GM12801 (cell line): ENCODE results near the gene PCDH1.

Experiments
- TF ChIP-seq, protein P1 (sequence below): IDR thresholded peaks from one replicate; pipeline ENCODE4 v1.5.1; 2011; ENCODE audit warnings: control low read depth; ENCODE audit not compliant: insufficient read length; ENCODE audit errors: extremely low read depth

PCDH1 gene

DNA sequence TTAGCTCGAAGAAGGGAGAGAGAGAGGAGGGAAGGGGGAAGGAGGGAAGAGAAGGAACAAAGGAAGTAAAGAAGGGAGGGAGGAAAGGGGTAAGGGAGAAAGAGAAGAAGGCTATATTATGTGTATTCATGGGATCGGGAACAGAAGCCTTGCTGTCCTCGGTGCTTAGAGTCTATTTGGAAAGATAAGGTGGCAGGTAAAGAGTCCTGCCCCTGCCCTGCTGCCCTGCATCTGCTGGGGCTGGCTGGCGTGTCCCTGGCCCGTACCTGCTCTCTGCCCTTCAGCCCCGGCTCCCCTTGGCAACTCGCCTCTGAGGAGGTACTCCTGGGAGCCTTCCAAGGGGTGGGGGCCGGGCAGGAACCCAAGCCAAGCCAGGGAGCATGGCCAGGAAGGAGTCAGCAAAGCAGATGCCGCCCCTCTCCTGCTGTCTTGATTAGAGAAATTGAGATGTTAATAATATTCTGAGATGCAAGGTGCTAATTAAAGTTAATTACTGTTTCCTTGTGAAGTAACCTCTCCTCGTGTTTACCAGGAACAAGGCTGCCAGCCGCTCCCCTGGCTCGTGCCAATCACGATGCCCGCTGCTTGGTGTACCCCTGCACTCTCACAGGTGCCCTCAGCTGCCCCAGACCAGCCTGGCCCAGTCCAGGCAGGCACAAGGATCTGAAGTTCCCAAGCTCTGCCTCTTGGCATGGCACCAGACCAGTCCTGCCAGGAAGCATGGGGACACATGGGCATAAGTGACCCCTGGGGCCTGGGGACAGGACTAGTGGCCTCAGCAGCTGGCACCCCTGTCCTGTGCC lies 36.6 kb downstream of the PCDH1 start:
- TF ChIP-seq, protein P1, sequence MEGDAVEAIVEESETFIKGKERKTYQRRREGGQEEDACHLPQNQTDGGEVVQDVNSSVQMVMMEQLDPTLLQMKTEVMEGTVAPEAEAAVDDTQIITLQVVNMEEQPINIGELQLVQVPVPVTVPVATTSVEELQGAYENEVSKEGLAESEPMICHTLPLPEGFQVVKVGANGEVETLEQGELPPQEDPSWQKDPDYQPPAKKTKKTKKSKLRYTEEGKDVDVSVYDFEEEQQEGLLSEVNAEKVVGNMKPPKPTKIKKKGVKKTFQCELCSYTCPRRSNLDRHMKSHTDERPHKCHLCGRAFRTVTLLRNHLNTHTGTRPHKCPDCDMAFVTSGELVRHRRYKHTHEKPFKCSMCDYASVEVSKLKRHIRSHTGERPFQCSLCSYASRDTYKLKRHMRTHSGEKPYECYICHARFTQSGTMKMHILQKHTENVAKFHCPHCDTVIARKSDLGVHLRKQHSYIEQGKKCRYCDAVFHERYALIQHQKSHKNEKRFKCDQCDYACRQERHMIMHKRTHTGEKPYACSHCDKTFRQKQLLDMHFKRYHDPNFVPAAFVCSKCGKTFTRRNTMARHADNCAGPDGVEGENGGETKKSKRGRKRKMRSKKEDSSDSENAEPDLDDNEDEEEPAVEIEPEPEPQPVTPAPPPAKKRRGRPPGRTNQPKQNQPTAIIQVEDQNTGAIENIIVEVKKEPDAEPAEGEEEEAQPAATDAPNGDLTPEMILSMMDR, result no peak

DNA sequence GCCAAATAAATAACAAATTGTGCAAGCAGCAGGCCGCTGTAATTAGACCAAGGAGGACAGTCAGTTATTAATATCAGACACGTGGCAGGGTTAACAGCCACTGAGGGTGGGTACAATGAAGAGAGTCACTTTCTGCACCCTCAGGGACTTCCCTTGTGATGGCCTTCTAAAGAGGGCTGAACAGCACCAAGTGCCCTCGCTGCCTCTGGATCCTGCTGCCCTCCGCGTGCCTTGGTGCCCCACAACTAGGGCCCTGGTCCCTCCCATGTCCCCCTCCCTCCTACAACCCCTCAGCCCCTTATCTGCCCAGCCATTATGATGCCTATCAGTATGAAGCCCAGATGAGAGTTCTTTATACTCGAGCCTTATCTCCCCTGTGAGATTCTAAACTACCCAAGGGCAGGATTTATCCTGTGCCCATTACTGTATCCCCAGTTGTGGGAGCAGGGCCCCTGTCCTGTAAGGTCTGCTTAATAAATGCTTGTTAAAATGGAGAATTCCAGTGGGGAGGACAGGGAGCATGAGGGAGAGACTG lies 37.3 kb downstream of the PCDH1 start:
- TF ChIP-seq, protein P1, result no peak

DNA sequence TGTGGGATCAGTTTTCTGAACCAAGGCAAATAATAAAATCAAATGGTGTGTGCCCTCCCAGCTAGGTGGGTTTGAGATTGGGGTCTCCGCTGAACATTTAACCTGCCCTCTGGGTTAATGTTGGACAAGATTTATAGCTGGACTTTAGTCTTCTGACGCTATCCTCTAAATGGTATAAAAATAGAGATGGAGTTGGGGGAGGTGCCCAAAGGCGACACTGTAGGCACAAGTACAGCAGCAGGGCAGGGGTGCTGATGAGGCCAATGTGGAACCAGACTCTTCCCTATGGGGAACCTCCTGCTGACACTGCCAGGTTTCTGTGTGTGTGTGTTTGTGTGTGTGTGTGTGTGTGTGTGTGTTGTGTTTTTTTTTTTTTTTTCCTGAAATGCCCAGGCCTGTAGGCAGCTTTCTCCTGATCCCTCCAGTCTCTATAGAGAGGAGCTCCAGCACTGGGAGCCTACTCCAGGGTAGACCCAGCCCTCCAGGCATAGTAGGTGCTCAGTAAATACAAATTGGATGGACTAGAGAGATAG lies 37.9 kb downstream of the PCDH1 start:
- TF ChIP-seq, protein P1, result no peak

DNA sequence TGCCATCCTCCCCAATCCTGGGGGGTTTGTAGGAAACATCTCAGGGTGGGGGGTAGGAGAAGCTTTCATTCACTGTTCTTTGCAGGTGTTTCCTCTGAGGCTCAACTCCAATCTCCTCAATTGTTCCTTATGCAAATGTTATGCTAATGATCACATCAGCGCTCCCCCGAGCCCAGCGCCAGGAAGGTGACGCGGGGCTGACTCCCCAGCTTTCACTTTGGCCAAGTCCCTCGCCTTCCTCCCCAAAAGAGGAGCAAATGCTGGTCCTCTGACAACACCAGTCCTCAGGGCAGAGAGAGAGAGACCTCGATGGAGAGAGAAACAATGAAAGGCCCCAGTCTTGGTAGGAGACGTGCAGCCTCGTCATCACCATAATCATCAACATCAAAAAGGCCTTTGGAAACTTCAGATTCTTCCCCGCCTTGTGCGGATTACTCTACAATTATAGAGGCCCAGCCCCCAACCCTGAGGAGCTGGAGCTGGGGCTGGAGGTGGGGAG lies 39.1 kb downstream of the PCDH1 start:
- TF ChIP-seq, protein P1, result no peak

DNA sequence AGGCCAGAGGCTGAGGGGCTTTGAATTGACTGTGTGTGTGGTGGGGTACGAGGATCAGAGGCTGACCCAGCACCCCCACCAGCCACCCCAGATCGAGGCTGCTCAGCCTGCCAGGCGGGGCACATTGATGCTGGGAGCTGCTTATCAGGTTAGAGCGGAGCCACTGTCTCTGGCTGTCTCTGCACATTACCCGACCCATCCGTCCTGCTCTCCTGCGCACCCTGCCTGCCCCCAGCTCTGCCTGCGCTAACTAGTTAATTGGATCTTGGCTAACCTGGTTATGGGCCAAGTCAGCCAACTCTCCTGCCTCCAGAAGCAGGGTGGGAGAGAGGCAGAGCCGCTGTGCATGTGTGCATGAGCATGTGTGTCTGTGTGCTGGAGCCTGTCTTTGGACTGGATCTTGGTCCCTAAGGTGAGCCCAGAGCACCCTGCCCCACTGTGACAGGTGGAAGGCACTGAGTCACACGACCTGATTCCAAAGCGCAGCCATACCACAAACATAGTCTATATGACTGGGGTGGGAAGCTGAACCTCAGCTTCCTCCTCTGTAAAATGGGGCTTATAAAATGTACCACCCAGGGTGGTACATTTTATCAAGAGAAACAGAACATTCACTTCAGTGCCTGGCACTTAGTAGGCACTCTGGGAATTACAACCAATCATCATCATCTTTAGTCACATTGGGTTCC lies 39.7 kb downstream of the PCDH1 start:
- TF ChIP-seq, protein P1, result no peak

DNA sequence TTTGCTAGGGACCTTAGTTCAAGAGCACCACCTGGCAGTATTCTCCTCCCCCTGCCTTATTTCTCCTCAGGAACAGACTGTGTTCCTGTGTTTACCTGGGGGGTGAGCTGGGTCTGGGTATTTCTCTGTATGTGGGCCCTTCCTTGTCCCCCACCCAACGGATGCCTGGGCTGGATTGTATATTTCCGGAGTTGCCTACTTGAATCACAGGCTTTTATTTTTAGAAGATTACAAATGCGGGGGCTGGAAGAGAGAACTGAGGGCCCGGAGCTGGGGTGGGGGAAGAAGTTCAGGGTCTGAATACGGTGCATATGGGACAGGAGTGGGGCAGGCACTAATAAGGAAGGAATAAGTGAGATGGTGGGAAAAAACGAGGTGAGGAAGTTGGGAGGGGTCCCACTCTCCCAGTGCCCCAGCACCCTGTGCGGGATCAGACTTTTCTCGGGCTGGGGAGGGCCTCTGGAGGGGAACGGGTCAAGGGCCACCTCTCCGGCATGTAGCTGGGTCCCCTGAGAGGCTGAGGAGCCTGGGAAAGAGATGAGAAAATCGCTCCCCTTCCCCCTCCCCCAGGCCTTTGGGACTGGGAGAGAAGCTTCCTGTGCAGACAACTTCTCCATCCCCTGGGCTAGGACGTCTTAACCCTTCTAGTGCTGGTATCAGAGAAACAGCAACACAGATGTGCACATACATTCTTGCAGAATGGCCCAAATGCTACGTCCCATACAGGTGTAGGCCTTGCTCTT lies 42.1 kb downstream of the PCDH1 start:
- TF ChIP-seq, protein P1, result no peak
